SK-N-SH (cell line): ENCODE results near the gene COQ10B. TPM values are rescaled to one million over a fixed set of nuclear protein-coding genes. Genes with fewer than 3 reads are reported as not detected.
"Not testable (repeated sequence)": the region's sequence is repeated elsewhere in the genome, so short reads cannot be mapped to it uniquely, and the experiment has no call there.

Source experiments
- CTCF ChIA-PET: fragments of 300-600, 350-600 bp; formaldehyde crosslinking; extraction: SDS; loops from one replicate; lab custom pipeline; 2021; lab: Yijun Ruan, JAX
- POLR2A ChIA-PET: fragments of 350-600 bp; sonication (Branson Sonifier 250); formaldehyde crosslinking; extraction: SDS; loops from one replicate; lab custom pipeline; 2020; ENCODE audit warnings: antibody characterized with exemption, inconsistent platforms; lab: Yijun Ruan, JAX
- DNase-seq: peaks from one replicate; pipeline ENCODE4 v3.0.0; 2012
- H2AFZ ChIP-seq: fragments of 200-600 bp; sonication (generic); 2 replicates; pipeline ENCODE4 v1.8.1; 2016; ENCODE audit warnings: antibody characterized with exemption, mild to moderate bottlenecking, low read depth
- H3F3A ChIP-seq: fragments of 200-600 bp; sonication (generic); replicated peaks from 2 replicates; pipeline ENCODE3; 2016; ENCODE audit warnings: antibody characterized with exemption, mild to moderate bottlenecking; ENCODE audit not compliant: insufficient read depth
- H3K27ac ChIP-seq, 2 experiments: fragments of 200-500 bp in 1 of 2; fragments of 200-600 bp in 1 of 2; sonication (Bioruptor generic) in 1 of 2; sonication (generic), shearing (Covaris generic) in 1 of 2; 2 replicates each; pipeline versions ENCODE4 v1.5.1 to v1.6.1; 2014 to 2016; ENCODE audit warnings: low read depth in 2 of 2, inconsistent platforms in 1 of 2, low read length in 1 of 2, mild to moderate bottlenecking in 1 of 2, mixed read lengths in 1 of 2
- H3K27me3 ChIP-seq: fragments of 200-600 bp; sonication (generic), shearing (Covaris generic); 2 replicates; pipeline ENCODE4 v1.6.1; 2016; ENCODE audit warnings: mixed run types; ENCODE audit not compliant: insufficient read depth
- H3K36me3 ChIP-seq, 2 experiments: fragments of 200-500 bp in 1 of 2; fragments of 200-600 bp in 1 of 2; sonication (Bioruptor generic) in 1 of 2; sonication (generic) in 1 of 2; replicated peaks in 1 of 2; 2 replicates each; pipeline versions ENCODE3 to v1.5.1; 2014 to 2016; ENCODE audit warnings: low read length in 1 of 2, mild to moderate bottlenecking in 1 of 2; ENCODE audit not compliant: insufficient read depth in 2 of 2, control insufficient read depth in 1 of 2
- H3K4me1 ChIP-seq, 2 experiments: fragments of 200-500 bp in 1 of 2; fragments of 200-600 bp in 1 of 2; sonication (Bioruptor generic) in 1 of 2; sonication (generic), shearing (Covaris generic) in 1 of 2; 2 replicates each; pipeline versions ENCODE4 v1.5.1 to v1.6.1; 2014 to 2016; ENCODE audit warnings: low read depth in 1 of 2, low read length in 1 of 2, mixed run types in 1 of 2; ENCODE audit not compliant: insufficient read depth in 2 of 2, control insufficient read depth in 1 of 2
- H3K4me2 ChIP-seq: fragments of 200-600 bp; sonication (generic), shearing (Covaris generic); 2 replicates; pipeline ENCODE4 v1.6.1; 2017; ENCODE audit warnings: mixed run types
- H3K4me3 ChIP-seq, 2 experiments: fragments of 200-500 bp in 1 of 2; fragments of 200-600 bp in 1 of 2; sonication (Bioruptor generic) in 1 of 2; sonication (generic), shearing (Covaris generic) in 1 of 2; 2 replicates each; pipeline versions ENCODE4 v1.5.1 to v1.8.1; 2014 to 2016; ENCODE audit warnings: low read depth in 2 of 2, inconsistent platforms in 1 of 2, low read length in 1 of 2, mild to moderate bottlenecking in 1 of 2, mixed read lengths in 1 of 2, moderate library complexity in 1 of 2
- H3K79me2 ChIP-seq: fragments of 200-600 bp; sonication (generic); 2 replicates; pipeline ENCODE4 v1.8.1; 2017; ENCODE audit warnings: mild to moderate bottlenecking; ENCODE audit not compliant: insufficient read depth
- H3K9ac ChIP-seq: fragments of 200-600 bp; sonication (generic); 2 replicates; pipeline ENCODE4 v1.6.1; 2017; ENCODE audit warnings: mixed run types
- H3K9me2 ChIP-seq: fragments of 200-600 bp; sonication (generic); 2 replicates; pipeline ENCODE4 v1.6.1; 2017; ENCODE audit warnings: mixed run types
- H3K9me3 ChIP-seq: fragments of 200-600 bp; sonication (generic); 2 replicates; pipeline ENCODE4 v1.6.1; 2017; ENCODE audit warnings: mixed run types, mild to moderate bottlenecking, moderate library complexity
- H4K20me1 ChIP-seq: fragments of 200-600 bp; sonication (generic); 2 replicates; pipeline ENCODE4 v1.6.1; 2017; ENCODE audit warnings: mild to moderate bottlenecking, mixed run types; ENCODE audit not compliant: insufficient read depth
- ELF1 ChIP-seq: IDR thresholded peaks from 2 replicates; pipeline ENCODE4 v1.4.0; 2012
- FOXJ3 ChIP-seq: sonication (generic); formaldehyde crosslinking; IDR thresholded peaks from 2 replicates; pipeline ENCODE4 v1.5.1; 2020; ENCODE audit warnings: mild to moderate bottlenecking, missing genetic modification reagents
- FOXM1 ChIP-seq: IDR thresholded peaks from 2 replicates; pipeline ENCODE4 v1.4.0; 2012; ENCODE audit warnings: low read depth, mild to moderate bottlenecking
- GABPA ChIP-seq: IDR thresholded peaks from 2 replicates; pipeline ENCODE4 v1.4.0; 2012; ENCODE audit warnings: low read depth, mild to moderate bottlenecking
- GATA2 ChIP-seq: sonication (generic); formaldehyde crosslinking; IDR thresholded peaks from 2 replicates; pipeline ENCODE4 v1.5.0; 2020; ENCODE audit warnings: mild to moderate bottlenecking, missing genetic modification reagents
- JUND ChIP-seq: IDR thresholded peaks from 2 replicates; pipeline ENCODE4 v1.4.0; 2012
- MXI1 ChIP-seq: IDR thresholded peaks from 2 replicates; pipeline ENCODE4 v1.6.1; 2012; ENCODE audit warnings: mild to moderate bottlenecking, low read depth, low read length, improper control_type of control experiment
- NFIC ChIP-seq: IDR thresholded peaks from 2 replicates; pipeline ENCODE4 v1.4.0; 2012; ENCODE audit warnings: borderline replicate concordance
- RFX5 ChIP-seq: IDR thresholded peaks from 2 replicates; pipeline ENCODE4 v1.6.1; 2012; ENCODE audit warnings: mild to moderate bottlenecking, improper control_type of control experiment, low read length
- RXRA ChIP-seq: IDR thresholded peaks from 2 replicates; pipeline ENCODE4 v1.4.0; 2012; ENCODE audit warnings: low read depth, mild to moderate bottlenecking, borderline replicate concordance
- SMC3 ChIP-seq: IDR thresholded peaks from 2 replicates; pipeline ENCODE4 v1.6.1; 2012; ENCODE audit warnings: low read depth, low read length, improper control_type of control experiment
- TAF1 ChIP-seq: IDR thresholded peaks from 2 replicates; pipeline ENCODE4 v1.6.1; 2012; ENCODE audit warnings: low read depth, mild to moderate bottlenecking, low read length, moderate library complexity, borderline replicate concordance
- YY1 ChIP-seq: IDR thresholded peaks from 2 replicates; pipeline ENCODE4 v1.4.0; 2012; ENCODE audit warnings: low read depth, mild to moderate bottlenecking
- WGBS: methylation state at CpG from one replicate; pipeline ENCODE4 v1.1.6; 2017; ENCODE audit warnings: low lambda C conversion rate; 5-methylcytosine and 5-hydroxymethylcytosine counted together
- polyA plus RNA-seq, 3 experiments: library from polyadenylated mRNA; depleted of rRNA; stranded (reverse); fragments of >200 nt; gene quantifications; 2 replicates each; pipeline ENCODE4 v1.2.3, GENCODE V29; 2012
- TF ChIP-seq, protein P1 (sequence below): IDR thresholded peaks from 2 replicates; pipeline ENCODE4 v1.4.0; 2012; ENCODE audit warnings: low read depth, borderline replicate concordance
- TF ChIP-seq, protein P2 (sequence below): fragments of 150-350 bp; IDR thresholded peaks from 2 replicates; pipeline ENCODE4 v1.6.1; 2017; ENCODE audit warnings: antibody characterized with exemption, low read length, low read depth, borderline replicate concordance
- TF ChIP-seq, protein P3 (sequence below): IDR thresholded peaks from 2 replicates; pipeline ENCODE4 v1.4.0; 2012; ENCODE audit warnings: low read depth, borderline replicate concordance
- TF ChIP-seq, protein P4 (sequence below): IDR thresholded peaks from 2 replicates; pipeline ENCODE4 v1.6.1; 2012; ENCODE audit warnings: mild to moderate bottlenecking, low read depth, low read length, moderate library complexity

The COQ10B gene
- polyA plus RNA-seq, 1 of the 3 experiments (the other 2 are of a cell fraction), result 3.6 TPM

DNA sequence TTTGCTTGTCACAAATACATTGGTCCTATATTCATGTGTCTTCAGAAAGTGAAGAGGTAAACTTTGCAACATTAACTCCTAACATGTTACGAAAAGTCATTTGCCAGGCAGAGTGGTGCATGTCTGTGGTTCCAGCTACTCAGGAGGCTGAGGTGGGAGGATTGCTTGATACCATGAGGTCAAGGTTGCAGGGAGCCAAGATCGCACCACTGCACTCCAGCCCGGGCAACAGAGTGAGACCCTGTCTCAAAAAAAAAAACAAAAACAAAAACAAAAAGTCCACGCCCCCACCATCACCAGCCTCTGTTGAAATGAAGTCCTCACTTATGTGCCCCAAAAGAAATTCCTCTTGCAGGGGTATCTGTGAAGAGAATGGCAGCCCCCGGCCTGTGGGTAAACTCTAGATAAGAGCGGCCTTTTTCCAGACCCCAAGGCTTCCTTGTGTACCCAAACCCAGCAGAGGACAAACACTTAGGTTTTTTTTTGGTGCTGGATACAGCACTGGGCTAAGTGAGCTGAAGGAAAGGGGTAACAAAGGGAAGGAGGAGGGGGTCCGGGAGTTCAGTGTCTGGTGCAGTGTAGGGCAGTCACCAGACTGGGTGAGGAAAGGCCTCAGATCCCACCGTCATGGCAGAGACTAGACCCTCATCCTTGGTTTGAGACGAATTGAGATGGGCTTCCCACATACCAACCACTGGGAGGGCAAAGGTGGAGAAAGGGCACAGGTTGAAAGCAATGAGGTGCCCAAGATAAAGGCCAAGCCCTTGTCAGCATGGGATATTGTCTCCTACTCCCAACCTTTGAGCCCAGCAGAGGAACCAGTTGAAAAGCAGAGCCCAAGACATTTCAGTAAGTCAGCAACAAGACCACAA is 27.0 kb downstream of the COQ10B start (continued):
- TF ChIP-seq, protein P1, sequence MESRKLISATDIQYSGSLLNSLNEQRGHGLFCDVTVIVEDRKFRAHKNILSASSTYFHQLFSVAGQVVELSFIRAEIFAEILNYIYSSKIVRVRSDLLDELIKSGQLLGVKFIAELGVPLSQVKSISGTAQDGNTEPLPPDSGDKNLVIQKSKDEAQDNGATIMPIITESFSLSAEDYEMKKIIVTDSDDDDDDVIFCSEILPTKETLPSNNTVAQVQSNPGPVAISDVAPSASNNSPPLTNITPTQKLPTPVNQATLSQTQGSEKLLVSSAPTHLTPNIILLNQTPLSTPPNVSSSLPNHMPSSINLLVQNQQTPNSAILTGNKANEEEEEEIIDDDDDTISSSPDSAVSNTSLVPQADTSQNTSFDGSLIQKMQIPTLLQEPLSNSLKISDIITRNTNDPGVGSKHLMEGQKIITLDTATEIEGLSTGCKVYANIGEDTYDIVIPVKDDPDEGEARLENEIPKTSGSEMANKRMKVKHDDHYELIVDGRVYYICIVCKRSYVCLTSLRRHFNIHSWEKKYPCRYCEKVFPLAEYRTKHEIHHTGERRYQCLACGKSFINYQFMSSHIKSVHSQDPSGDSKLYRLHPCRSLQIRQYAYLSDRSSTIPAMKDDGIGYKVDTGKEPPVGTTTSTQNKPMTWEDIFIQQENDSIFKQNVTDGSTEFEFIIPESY, result no peak
- TF ChIP-seq, protein P2, sequence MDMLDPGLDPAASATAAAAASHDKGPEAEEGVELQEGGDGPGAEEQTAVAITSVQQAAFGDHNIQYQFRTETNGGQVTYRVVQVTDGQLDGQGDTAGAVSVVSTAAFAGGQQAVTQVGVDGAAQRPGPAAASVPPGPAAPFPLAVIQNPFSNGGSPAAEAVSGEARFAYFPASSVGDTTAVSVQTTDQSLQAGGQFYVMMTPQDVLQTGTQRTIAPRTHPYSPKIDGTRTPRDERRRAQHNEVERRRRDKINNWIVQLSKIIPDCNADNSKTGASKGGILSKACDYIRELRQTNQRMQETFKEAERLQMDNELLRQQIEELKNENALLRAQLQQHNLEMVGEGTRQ, result no peak
- TF ChIP-seq YY1 (no peak), FOXJ3 (CRISPR knock-in tag) (no peak), RFX5 (no peak), FOXM1 (no peak)
- TF ChIP-seq, protein P3, sequence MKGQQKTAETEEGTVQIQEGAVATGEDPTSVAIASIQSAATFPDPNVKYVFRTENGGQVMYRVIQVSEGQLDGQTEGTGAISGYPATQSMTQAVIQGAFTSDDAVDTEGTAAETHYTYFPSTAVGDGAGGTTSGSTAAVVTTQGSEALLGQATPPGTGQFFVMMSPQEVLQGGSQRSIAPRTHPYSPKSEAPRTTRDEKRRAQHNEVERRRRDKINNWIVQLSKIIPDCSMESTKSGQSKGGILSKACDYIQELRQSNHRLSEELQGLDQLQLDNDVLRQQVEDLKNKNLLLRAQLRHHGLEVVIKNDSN, result no peak

DNA sequence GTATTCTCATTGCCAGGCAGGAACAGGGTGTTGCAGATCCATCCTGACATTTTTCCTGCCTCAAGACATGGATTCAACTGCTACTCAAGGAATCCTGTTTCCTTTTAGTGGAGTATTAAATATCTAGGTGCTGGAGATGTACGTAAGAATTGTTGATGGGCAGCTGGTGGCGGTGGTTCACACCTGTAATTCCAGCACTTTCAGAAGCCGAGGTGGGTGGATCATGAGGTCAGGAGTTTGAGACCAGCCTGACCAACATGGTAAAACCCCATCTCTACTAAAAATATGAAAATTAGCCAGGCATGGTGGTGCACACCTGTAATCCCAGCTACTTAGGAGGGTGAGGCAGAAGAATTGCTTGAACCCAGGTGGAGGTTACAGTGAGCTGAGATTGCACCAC is 30.9 kb downstream of the COQ10B start:
- Histone ChIP-seq H3K36me3 (peaks cover 31 to 65% of the 10 kb centered on the region in 2 experiments), H3F3A (peaks cover 30% of the 10 kb centered on the region)
- H3K27ac ChIP-seq, H4K20me1 ChIP-seq, H3K9ac ChIP-seq, H2AFZ ChIP-seq, H3K79me2 ChIP-seq, CTCF ChIA-PET, H3K4me1 ChIP-seq, POLR2A ChIA-PET, H3K9me3 ChIP-seq, H3K27me3 ChIP-seq, H3K4me3 ChIP-seq, H3K4me2 ChIP-seq, H3K9me2 ChIP-seq, DNase-seq: not testable (repeated sequence)
- WGBS, result 100% methylated on average over 3 of the region's 3 CpGs

DNA sequence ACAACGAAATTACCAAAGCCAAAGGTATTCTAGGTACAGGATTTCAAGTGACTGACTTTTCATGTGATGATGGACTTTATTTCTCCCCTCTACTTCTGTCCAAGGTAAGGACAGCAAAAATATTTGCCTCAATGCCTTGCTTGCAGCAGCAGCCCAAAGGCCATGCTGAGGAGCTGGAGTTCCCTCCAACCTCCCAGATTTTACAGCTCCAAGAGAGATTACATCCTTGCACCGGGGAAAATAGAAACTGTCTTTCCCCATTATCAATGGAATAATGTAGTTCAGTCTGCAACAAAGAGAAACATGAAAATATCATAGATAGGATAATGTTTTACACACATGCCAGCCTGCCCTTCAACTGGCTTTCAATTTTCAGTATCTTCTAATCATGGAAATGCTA is 32.8 kb downstream of the COQ10B start:
- Histone ChIP-seq H3K27me3 (no peaks in the 10 kb centered on the region), H2AFZ (no peak overlapping the region), H3K9me2 (no peaks in the 10 kb centered on the region), H3K4me3 (no peak overlapping the region), H4K20me1 (no peaks in the 10 kb centered on the region), H3K9me3 (no peaks in the 10 kb centered on the region; the same call in 1 of the 2 replicates), H3K9ac (no peak overlapping the region), H3F3A (peaks cover 47% of the 10 kb centered on the region), H3K27ac (no peak overlapping the region), H3K36me3 (peaks cover 50 to 84% of the 10 kb centered on the region in 2 experiments), H3K4me1 (no peaks in the 10 kb centered on the region), H3K4me2 (no peak overlapping the region), H3K79me2 (peaks cover 11% of the 10 kb centered on the region; the same call in 1 of the 2 replicates)
- no peak for DNase-seq
- POLR2A ChIA-PET, result no interaction called here
- CTCF ChIA-PET, result no interaction called here
- WGBS, result 91% methylated on average over 2 of the region's 2 CpGs
- no peak for TF ChIP-seq JUND
- no peak for TF ChIP-seq GABPA
- no peak for TF ChIP-seq TAF1
- no peak for TF ChIP-seq RXRA
- TF ChIP-seq, protein P4, sequence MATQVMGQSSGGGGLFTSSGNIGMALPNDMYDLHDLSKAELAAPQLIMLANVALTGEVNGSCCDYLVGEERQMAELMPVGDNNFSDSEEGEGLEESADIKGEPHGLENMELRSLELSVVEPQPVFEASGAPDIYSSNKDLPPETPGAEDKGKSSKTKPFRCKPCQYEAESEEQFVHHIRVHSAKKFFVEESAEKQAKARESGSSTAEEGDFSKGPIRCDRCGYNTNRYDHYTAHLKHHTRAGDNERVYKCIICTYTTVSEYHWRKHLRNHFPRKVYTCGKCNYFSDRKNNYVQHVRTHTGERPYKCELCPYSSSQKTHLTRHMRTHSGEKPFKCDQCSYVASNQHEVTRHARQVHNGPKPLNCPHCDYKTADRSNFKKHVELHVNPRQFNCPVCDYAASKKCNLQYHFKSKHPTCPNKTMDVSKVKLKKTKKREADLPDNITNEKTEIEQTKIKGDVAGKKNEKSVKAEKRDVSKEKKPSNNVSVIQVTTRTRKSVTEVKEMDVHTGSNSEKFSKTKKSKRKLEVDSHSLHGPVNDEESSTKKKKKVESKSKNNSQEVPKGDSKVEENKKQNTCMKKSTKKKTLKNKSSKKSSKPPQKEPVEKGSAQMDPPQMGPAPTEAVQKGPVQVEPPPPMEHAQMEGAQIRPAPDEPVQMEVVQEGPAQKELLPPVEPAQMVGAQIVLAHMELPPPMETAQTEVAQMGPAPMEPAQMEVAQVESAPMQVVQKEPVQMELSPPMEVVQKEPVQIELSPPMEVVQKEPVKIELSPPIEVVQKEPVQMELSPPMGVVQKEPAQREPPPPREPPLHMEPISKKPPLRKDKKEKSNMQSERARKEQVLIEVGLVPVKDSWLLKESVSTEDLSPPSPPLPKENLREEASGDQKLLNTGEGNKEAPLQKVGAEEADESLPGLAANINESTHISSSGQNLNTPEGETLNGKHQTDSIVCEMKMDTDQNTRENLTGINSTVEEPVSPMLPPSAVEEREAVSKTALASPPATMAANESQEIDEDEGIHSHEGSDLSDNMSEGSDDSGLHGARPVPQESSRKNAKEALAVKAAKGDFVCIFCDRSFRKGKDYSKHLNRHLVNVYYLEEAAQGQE, result no peak
- TF ChIP-seq NFIC, result no peak
- TF ChIP-seq GATA2 (CRISPR knock-in tag), result no peak
- no peak for TF ChIP-seq SMC3
- no peak for TF ChIP-seq MXI1
- TF ChIP-seq, protein P3, result no peak
- TF ChIP-seq ELF1, result no peak
- no peak for TF ChIP-seq FOXJ3 (CRISPR knock-in tag)
